Astrocyte (in vitro differentiated cells and primary cell): ENCODE data around the gene CCDC69.

ENCODE experiments used
- EZH2 ChIP-seq: IDR thresholded peaks from 2 replicates; pipeline ENCODE4 v1.6.1; 2012; ENCODE audit warnings: mild to moderate bottlenecking, low read length, inconsistent platforms; ENCODE audit not compliant: insufficient read depth
- TF ChIP-seq, protein P1 (sequence below): IDR thresholded peaks from 2 replicates; pipeline ENCODE4 v1.5.1; 2011; ENCODE audit warnings: low read depth, mild to moderate bottlenecking, inconsistent platforms, low read length, moderate library complexity; ENCODE audit not compliant: insufficient read depth

DNA sequence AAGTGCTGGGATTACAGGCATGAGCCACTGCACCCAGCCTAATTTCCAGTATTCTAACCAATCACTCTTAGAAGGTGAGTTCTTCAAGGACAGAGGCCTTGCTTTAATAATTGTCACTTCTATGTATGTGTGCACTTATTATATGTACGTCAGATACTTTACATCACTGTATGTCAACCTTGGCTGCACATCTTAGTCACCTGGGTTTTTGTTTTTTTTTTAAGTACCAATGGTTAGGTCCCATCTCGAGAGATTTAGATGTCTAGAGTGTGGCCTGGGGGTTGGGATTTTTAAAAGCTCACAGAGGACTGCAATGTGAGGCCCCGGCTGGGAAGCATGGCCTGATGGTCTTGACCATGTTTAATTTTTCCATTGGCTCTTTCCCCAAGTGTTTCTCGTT lies 19.2 kb upstream of the CCDC69 start:
- TF ChIP-seq, protein P1, sequence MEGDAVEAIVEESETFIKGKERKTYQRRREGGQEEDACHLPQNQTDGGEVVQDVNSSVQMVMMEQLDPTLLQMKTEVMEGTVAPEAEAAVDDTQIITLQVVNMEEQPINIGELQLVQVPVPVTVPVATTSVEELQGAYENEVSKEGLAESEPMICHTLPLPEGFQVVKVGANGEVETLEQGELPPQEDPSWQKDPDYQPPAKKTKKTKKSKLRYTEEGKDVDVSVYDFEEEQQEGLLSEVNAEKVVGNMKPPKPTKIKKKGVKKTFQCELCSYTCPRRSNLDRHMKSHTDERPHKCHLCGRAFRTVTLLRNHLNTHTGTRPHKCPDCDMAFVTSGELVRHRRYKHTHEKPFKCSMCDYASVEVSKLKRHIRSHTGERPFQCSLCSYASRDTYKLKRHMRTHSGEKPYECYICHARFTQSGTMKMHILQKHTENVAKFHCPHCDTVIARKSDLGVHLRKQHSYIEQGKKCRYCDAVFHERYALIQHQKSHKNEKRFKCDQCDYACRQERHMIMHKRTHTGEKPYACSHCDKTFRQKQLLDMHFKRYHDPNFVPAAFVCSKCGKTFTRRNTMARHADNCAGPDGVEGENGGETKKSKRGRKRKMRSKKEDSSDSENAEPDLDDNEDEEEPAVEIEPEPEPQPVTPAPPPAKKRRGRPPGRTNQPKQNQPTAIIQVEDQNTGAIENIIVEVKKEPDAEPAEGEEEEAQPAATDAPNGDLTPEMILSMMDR, result no peak
- no peak for TF ChIP-seq EZH2
